ENCODE measurements around the gene STK10. TPM values are rescaled to one million over a fixed set of nuclear protein-coding genes. Genes with fewer than 3 reads are reported as not detected.

STK10 gene
- total RNA-seq, 2 donors from 2014 or later: 25.6 to 39.2 TPM

DNA sequence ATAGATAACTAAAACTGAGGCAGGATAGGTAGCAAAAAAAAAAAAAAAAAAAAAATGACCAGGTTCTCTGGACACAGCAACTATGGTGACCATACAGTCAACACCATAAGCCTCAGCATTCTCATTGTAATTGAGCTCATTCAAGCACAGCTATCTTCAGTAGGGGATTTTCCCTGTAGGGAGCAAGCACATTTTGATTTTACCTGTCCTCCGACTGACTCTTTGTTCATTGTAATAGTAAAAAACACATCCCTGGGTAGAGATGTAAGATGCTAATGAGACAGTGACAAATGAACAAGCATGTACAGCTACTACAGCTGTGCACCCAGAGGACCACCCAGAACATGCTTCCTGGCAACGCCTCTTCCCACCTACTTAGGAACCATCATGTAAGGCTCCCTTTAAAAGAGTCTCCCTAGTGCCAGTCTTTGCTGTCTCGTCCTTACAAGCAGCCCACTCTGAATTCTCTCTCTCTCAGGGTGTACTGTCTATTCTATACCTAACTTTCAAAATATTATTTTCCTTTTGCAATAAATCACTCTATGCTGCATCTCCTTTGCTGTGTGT is 116.6 kb downstream of the STK10 start:
- no peak overlapping the region for H3K4me3 ChIP-seq
- TF ChIP-seq CTCF (IDR thresholded peaks at IDR 0.05): no peak
- H3K27ac ChIP-seq: no peak overlapping the region
- no peaks in the 10 kb centered on the region for H3K36me3 ChIP-seq
- H3K4me1 ChIP-seq (ENCODE audit: control insufficient read depth in 1 of 2, low read depth in 2 of 2): no peaks in the 10 kb centered on the region
- ATAC-seq (ENCODE audit: insufficient number of reproducible peaks, low FRiP score, low read depth): no peak
- H3K9me3 ChIP-seq: no peaks in the 10 kb centered on the region
- DNase-seq (ENCODE audit: low spot score): no peak
- no peaks in the 10 kb centered on the region for H3K27me3 ChIP-seq (replicated peaks; ENCODE audit: insufficient read depth)

DNA sequence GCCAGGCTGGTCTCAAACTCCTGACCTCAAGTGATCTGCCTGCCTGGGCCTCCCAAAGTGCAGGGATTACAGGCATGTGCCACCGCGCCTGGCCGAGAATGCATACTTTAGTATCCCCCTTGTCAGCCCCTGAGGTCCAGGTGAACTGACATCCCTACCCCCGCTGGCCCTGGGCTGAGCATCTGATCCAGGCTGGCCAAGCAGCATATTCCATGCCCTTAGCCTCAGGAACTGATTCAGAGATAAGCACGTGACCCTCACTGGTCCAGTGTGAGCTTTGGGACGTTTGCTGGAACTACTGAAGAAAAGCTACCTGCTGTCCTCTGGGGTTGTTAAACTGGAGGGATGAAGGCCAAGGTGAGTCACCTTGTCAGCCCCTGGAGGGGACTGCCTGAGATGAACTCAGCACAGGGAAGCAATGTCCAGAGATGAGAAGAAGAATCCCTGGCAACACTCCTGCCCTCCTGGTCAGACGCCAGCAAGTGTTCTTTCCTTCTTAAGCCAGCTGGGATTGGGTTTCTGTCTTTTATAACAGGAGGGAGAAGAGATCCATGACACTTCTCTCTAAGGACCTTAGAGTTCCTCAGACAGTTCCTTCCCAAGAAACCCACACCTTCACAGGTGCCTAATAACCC is 122.5 kb downstream of the STK10 start:
- H3K4me1 ChIP-seq (ENCODE audit: control insufficient read depth in 1 of 2, low read depth in 2 of 2): no peaks in the 10 kb centered on the region
- H3K27me3 ChIP-seq (replicated peaks; ENCODE audit: insufficient read depth): no peaks in the 10 kb centered on the region
- no peak for DNase-seq (ENCODE audit: low spot score)
- no peak overlapping the region for H3K27ac ChIP-seq
- no peak for ATAC-seq (ENCODE audit: insufficient number of reproducible peaks, low FRiP score, low read depth)
- TF ChIP-seq CTCF (IDR thresholded peaks at IDR 0.05): no peak
- H3K9me3 ChIP-seq: no peaks in the 10 kb centered on the region
- H3K4me3 ChIP-seq: no peak overlapping the region
- peaks cover 6% of the 10 kb centered on the region for H3K36me3 ChIP-seq

DNA sequence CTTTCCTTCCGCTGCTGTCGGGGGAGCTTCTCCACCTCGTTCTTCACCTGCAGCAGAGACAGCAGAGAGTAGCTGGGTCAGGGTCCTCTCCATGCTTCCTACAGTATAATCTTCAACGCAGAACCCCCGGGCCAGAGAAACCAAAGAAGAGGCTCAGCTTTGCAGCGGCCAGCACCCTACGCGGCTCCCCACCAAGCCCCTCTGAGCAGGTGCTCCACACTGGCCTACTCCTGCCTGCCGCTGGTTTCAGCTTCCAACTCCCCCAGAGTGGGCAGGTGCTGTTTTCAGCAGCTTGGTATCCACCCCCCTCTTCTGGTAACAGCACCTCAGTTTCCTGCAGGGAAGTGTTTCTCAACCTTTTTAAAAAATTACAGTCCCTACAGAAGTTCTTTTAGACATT is 123.3 kb downstream of the STK10 start:
- no peak for DNase-seq (ENCODE audit: low spot score)
- H3K4me3 ChIP-seq: no peak overlapping the region
- no peaks in the 10 kb centered on the region for H3K9me3 ChIP-seq
- H3K4me1 ChIP-seq (ENCODE audit: control insufficient read depth in 1 of 2, low read depth in 2 of 2): no peaks in the 10 kb centered on the region
- H3K27me3 ChIP-seq (replicated peaks; ENCODE audit: insufficient read depth): no peaks in the 10 kb centered on the region
- no peak for ATAC-seq (ENCODE audit: insufficient number of reproducible peaks, low FRiP score, low read depth)
- no peak for TF ChIP-seq CTCF (IDR thresholded peaks at IDR 0.05)
- H3K36me3 ChIP-seq: peaks cover 10% of the 10 kb centered on the region
- no peak overlapping the region for H3K27ac ChIP-seq

GRCh38 chr5:172064358-172064757 is 123.7 kb downstream of the STK10 start:
- Histone ChIP-seq H3K27ac (no peak overlapping the region), H3K9me3 (no peaks in the 10 kb centered on the region), H3K4me1 (ENCODE audit: control insufficient read depth in 1 of 2, low read depth in 2 of 2) (no peaks in the 10 kb centered on the region), H3K4me3 (no peak overlapping the region), H3K36me3 (peaks cover 10% of the 10 kb centered on the region), H3K27me3 (replicated peaks; ENCODE audit: insufficient read depth) (no peaks in the 10 kb centered on the region)
- TF ChIP-seq CTCF (IDR thresholded peaks at IDR 0.05): no peak
- no peak for ATAC-seq (ENCODE audit: insufficient number of reproducible peaks, low FRiP score, low read depth)
- DNase-seq (ENCODE audit: low spot score): no peak

DNA sequence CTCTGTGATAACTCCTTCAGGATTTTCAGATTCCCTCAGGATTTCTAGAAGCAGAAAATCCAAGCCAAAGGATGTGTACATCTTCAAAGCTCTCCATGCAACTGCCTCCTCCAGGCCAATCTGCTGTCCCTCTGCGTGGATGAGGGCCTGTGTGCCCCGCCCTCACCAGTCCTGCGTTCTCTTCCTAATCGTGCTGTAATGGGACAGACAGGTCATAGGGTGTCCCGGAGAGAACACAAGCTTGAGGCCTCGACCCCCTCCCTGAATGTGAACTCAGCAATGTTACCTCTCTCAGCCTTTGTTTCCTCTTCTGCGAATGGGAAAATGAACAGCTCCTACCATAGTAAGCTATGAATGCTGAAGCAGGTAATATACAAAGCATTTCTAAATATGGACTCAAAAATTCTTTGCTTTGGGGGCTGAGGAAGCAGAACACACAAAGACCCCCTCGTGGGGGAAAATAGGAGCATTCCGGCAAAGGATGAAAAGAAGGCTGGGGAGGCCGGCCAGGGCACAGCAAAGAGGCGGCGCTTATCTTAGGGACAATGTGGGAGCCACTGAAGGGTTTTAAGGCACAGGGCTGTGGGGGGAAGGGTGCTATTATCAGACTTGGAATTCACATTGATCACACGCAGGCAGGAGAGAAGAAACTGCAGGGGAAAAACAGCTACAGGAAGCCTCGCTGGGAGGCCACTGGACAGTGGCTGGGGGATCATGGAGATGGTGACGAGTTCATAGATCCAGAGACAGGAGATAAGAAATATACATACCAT is 124.4 kb downstream of the STK10 start:
- no peak for DNase-seq (ENCODE audit: low spot score)

More for the DNA sequence above, 124.4 kb downstream of the STK10 start:
- peaks cover 10% of the 10 kb centered on the region for H3K36me3 ChIP-seq
- no peak overlapping the region for H3K4me3 ChIP-seq
- H3K4me1 ChIP-seq (ENCODE audit: control insufficient read depth in 1 of 2, low read depth in 2 of 2): no peaks in the 10 kb centered on the region
- no peaks in the 10 kb centered on the region for H3K27me3 ChIP-seq (replicated peaks; ENCODE audit: insufficient read depth)
- H3K9me3 ChIP-seq: no peaks in the 10 kb centered on the region
- no peak for ATAC-seq (ENCODE audit: insufficient number of reproducible peaks, low FRiP score, low read depth)
- TF ChIP-seq CTCF (IDR thresholded peaks at IDR 0.05): no peak
- H3K27ac ChIP-seq: no peak overlapping the region

Data from thoracic aorta (tissue), 2 donors.